Measurements from ENCODE around the gene LINGO4. TPM values are rescaled to one million over a fixed set of nuclear protein-coding genes. Genes with fewer than 3 reads are reported as not detected.
A peak's percentile ranks its signal among the peaks of the same experiment; 100 is the strongest.

The LINGO4 gene
- total RNA-seq, 2 donors from 2014 or later, result 0.72 TPM; not detected in 1

- ATAC-seq, result no peak
- Mint-ChIP-seq H3K27ac (peak overlapping the region in 1 of 2 donors; percentile 40), H3K9me3 (no peaks in the 10 kb centered on the region), H3K36me3 (no peaks in the 10 kb centered on the region)
- no peak for DNase-seq (ENCODE audit: low spot score in 2 of 2)
Measured at GRCh38 chr1:151823175-151823574, 18.0 kb upstream of the LINGO4 start.

- Mint-ChIP-seq H3K9me3 (no peaks in the 10 kb centered on the region), H3K27ac (peak overlapping the region; percentile 46 to 68), H3K36me3 (no peaks in the 10 kb centered on the region)
- ATAC-seq (peak; percentile 42 to 59), DNase-seq (ENCODE audit: low spot score in 2 of 2) (no peak)
Measured at GRCh38 chr1:151822404-151822803, 17.2 kb upstream of the LINGO4 start.

- Mint-ChIP-seq H3K27ac (peak overlapping the region; percentile 63 to 78), H3K9me3 (no peaks in the 10 kb centered on the region), H3K36me3 (no peaks in the 10 kb centered on the region)
- ATAC-seq (peak; percentile 5 to 32), DNase-seq (ENCODE audit: low spot score in 2 of 2) (no peak)
Measured at GRCh38 chr1:151820940-151821339, 15.7 kb upstream of the LINGO4 start.

GRCh38 chr1:151819976-151820623, 14.9 kb upstream of the LINGO4 start:
- H3K9me3 Mint-ChIP-seq, result no peaks in the 10 kb centered on the region
- peak overlapping the region; percentile 63 to 78 for H3K27ac Mint-ChIP-seq
- DNase-seq (ENCODE audit: low spot score in 2 of 2), result no peak
- H3K36me3 Mint-ChIP-seq, result no peaks in the 10 kb centered on the region
- peak; percentile 80 to 84 for ATAC-seq

- Mint-ChIP-seq H3K36me3 (no peaks in the 10 kb centered on the region), H3K9me3 (no peaks in the 10 kb centered on the region), H3K27ac (peak overlapping the region; percentile 17 to 63)
- ATAC-seq, result no peak
- DNase-seq (ENCODE audit: low spot score in 2 of 2), result no peak
Measured at GRCh38 chr1:151819227-151819835, 14.1 kb upstream of the LINGO4 start.

- Mint-ChIP-seq H3K36me3 (no peaks in the 10 kb centered on the region), H3K9me3 (no peaks in the 10 kb centered on the region), H3K27ac (no peak overlapping the region)
- DNase-seq (ENCODE audit: low spot score in 2 of 2) (no peak), ATAC-seq (no peak)
Measured at GRCh38 chr1:151817353-151817730, 12.1 kb upstream of the LINGO4 start.

GRCh38 chr1:151816548-151817352, 11.5 kb upstream of the LINGO4 start:
- Mint-ChIP-seq H3K27ac (no peak overlapping the region), H3K9me3 (no peaks in the 10 kb centered on the region), H3K36me3 (no peaks in the 10 kb centered on the region)
- DNase-seq (ENCODE audit: low spot score in 2 of 2) (no peak), ATAC-seq (no peak)

- no peaks in the 10 kb centered on the region for H3K36me3 Mint-ChIP-seq
- no peak for ATAC-seq
- H3K27ac Mint-ChIP-seq, result peak overlapping the region in 1 of 2 donors; percentile 40
- DNase-seq (ENCODE audit: low spot score in 2 of 2), result no peak
- H3K9me3 Mint-ChIP-seq, result no peaks in the 10 kb centered on the region
Measured at GRCh38 chr1:151815716-151816327, 10.6 kb upstream of the LINGO4 start.

- no peaks in the 10 kb centered on the region for H3K9me3 Mint-ChIP-seq
- H3K36me3 Mint-ChIP-seq, result no peaks in the 10 kb centered on the region
- no peak for ATAC-seq
- no peak overlapping the region for H3K27ac Mint-ChIP-seq
- DNase-seq (ENCODE audit: low spot score in 2 of 2), result no peak
Measured at GRCh38 chr1:151814971-151815545, 9.8 kb upstream of the LINGO4 start.

GRCh38 chr1:151814426-151814825, 9.2 kb upstream of the LINGO4 start:
- no peak overlapping the region for H3K27ac Mint-ChIP-seq
- H3K36me3 Mint-ChIP-seq, result no peaks in the 10 kb centered on the region
- no peaks in the 10 kb centered on the region for H3K9me3 Mint-ChIP-seq
- no peak for ATAC-seq
- DNase-seq (ENCODE audit: low spot score in 2 of 2), result no peak

- H3K36me3 Mint-ChIP-seq, result no peaks in the 10 kb centered on the region
- ATAC-seq (no peak), DNase-seq (ENCODE audit: low spot score in 2 of 2) (no peak)
- H3K9me3 Mint-ChIP-seq, result no peaks in the 10 kb centered on the region
- H3K27ac Mint-ChIP-seq, result peak overlapping the region in 1 of 2 donors; percentile 23
Measured at GRCh38 chr1:151813271-151813977, 8.2 kb upstream of the LINGO4 start.

- Mint-ChIP-seq H3K9me3 (no peaks in the 10 kb centered on the region), H3K36me3 (no peaks in the 10 kb centered on the region), H3K27ac (no peak overlapping the region)
- no peak for DNase-seq (ENCODE audit: low spot score in 2 of 2)
- no peak for ATAC-seq
Measured at GRCh38 chr1:151811181-151811580, 6.0 kb upstream of the LINGO4 start.

- no peak for ATAC-seq
- Mint-ChIP-seq H3K36me3 (no peaks in the 10 kb centered on the region), H3K27ac (peak overlapping the region in 1 of 2 donors; percentile 26), H3K9me3 (no peaks in the 10 kb centered on the region)
- DNase-seq (ENCODE audit: low spot score in 2 of 2), result no peak
Measured at GRCh38 chr1:151809985-151810556, 4.9 kb upstream of the LINGO4 start.

- H3K27ac Mint-ChIP-seq, result no peak overlapping the region
- DNase-seq (ENCODE audit: low spot score in 2 of 2) (no peak), ATAC-seq (no peak)
- no peaks in the 10 kb centered on the region for H3K36me3 Mint-ChIP-seq
- no peaks in the 10 kb centered on the region for H3K9me3 Mint-ChIP-seq
Measured at GRCh38 chr1:151809290-151809984, 4.2 kb upstream of the LINGO4 start.

- Mint-ChIP-seq H3K9me3 (no peaks in the 10 kb centered on the region), H3K36me3 (no peaks in the 10 kb centered on the region), H3K27ac (no peak overlapping the region)
- ATAC-seq (no peak), DNase-seq (ENCODE audit: low spot score in 2 of 2) (no peak)
Measured at GRCh38 chr1:151807766-151808165, 2.5 kb upstream of the LINGO4 start.

All from activated naive CD4-positive, alpha-beta T cell treated with anti-CD3 and anti-CD28 coated beads, Interleukin-2, amount 50 U/mL, for 72 hours (primary cell).